A673 (cell line): ENCODE data around the gene TMEM30A. TPM values are rescaled to one million over a fixed set of nuclear protein-coding genes. Genes with fewer than 3 reads are reported as not detected.

Experiments
- BruUV-seq: library from RNA; stranded (reverse); fragments of 400-500 nt; replicated peaks from 2 replicates; lab custom pipeline; 2021; lab: Mats Ljungman, UMichigan
- CTCF ChIA-PET: fragments of 300-600 bp; sonication (Branson Sonifier 250); formaldehyde crosslinking; loops from one replicate; lab custom pipeline; 2022; ENCODE audit warnings: antibody characterized with exemption; lab: Charles Lee
- POLR2A ChIA-PET: fragments of 300-600 bp; sonication (Branson Sonifier 250); formaldehyde crosslinking; loops from one replicate; lab custom pipeline; 2022; ENCODE audit warnings: antibody characterized with exemption; ENCODE audit not compliant: low non-redundant PET; lab: Charles Lee
- DNase-seq: peaks from one replicate; pipeline ENCODE4 v3.0.0-alpha.2; 2015; ENCODE audit warnings: low spot score
- H3K27ac ChIP-seq: fragments of 200-600 bp; sonication (generic); 2 replicates; pipeline ENCODE4 v1.5.1; 2016; ENCODE audit warnings: mixed run types, low read depth, mild to moderate bottlenecking, mixed read lengths, antibody characterized with exemption, low read length; ENCODE audit not compliant: poor library complexity, severe bottlenecking
- H3K27me3 ChIP-seq: fragments of 200-600 bp; sonication (generic); replicated peaks from 2 replicates; pipeline ENCODE4 v1.6.1; 2017; ENCODE audit warnings: mixed run types, low read depth, mild to moderate bottlenecking, mixed read lengths, antibody characterized with exemption, low read length; ENCODE audit not compliant: insufficient read depth, poor library complexity
- H3K36me3 ChIP-seq: fragments of 200-600 bp; sonication (generic); 2 replicates; pipeline ENCODE4 v1.6.1; 2016; ENCODE audit warnings: mixed run types, mild to moderate bottlenecking, mixed read lengths, antibody characterized with exemption, low read length; ENCODE audit not compliant: insufficient read depth, poor library complexity, severe bottlenecking
- H3K4me1 ChIP-seq: fragments of 200-600 bp; sonication (generic); 2 replicates; pipeline ENCODE4 v1.6.1; 2017; ENCODE audit warnings: mixed run types, mild to moderate bottlenecking, mixed read lengths, antibody characterized with exemption, low read length; ENCODE audit not compliant: insufficient read depth, poor library complexity, severe bottlenecking
- H3K4me3 ChIP-seq: fragments of 200-600 bp; sonication (generic); 2 replicates; pipeline ENCODE4 v1.5.1; 2016; ENCODE audit warnings: low read depth, mixed run types, mild to moderate bottlenecking, mixed read lengths, low read length; ENCODE audit not compliant: poor library complexity, severe bottlenecking
- H3K9me3 ChIP-seq: fragments of 200-600 bp; sonication (generic); 2 replicates; pipeline ENCODE4 v1.6.1; 2016; ENCODE audit warnings: mixed run types, low read depth, mild to moderate bottlenecking, mixed read lengths, antibody characterized with exemption, low read length; ENCODE audit not compliant: poor library complexity, severe bottlenecking
- EZH2 ChIP-seq: fragments of 200-600 bp; sonication (generic); IDR thresholded peaks from 2 replicates; pipeline ENCODE4 v1.6.1; 2017; ENCODE audit warnings: borderline replicate concordance, low read depth, mild to moderate bottlenecking, mixed read lengths, antibody characterized with exemption, low read length; ENCODE audit not compliant: poor library complexity, severe bottlenecking
- intact Hi-C: fragments of 100-400 bp; cut with micrococcal nuclease; formaldehyde crosslinking; loops from one replicate; pipeline ENCODE4 v1.10.0; 2022; ENCODE audit not compliant: unreplicated experiment
- total RNA-seq: library from RNA; stranded (reverse); gene quantifications from 2 replicates; pipeline ENCODE4 v1.2.3, GENCODE V29; 2021
- TF ChIP-seq, protein P1 (sequence below): fragments of 300-800, 200-600 bp; sonication (generic); conservative IDR thresholded peaks from 2 replicates; pipeline ENCODE4 v1.5.1; 2017; ENCODE audit warnings: low read depth, mild to moderate bottlenecking, antibody characterized with exemption, low read length, moderate library complexity, mixed read lengths

Gene TMEM30A
- total RNA-seq, 1 experiment from 2014 or later = 63.9 TPM

DNA sequence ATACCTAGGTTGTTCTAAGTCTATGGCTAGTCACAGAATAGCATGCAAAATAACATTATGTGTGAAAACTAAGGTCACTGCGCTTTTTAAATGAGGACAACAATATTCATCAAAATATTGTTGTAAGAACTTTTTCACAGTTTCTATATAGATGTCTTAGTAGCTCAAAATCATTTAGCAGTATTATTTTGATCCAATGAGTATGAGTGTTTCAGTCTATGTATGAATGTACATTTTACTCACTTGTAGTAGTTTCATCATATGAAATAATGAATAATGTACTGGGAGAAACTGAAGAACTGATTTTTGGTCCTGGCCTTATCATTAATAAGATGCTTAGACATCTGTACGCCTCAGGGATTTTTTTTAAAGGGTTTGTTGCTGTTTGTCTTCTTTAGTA, 16.5 kb upstream of the TMEM30A start:
- Histone ChIP-seq H3K4me1 (peaks cover 4% of the 10 kb centered on the region), H3K9me3 (no peaks in the 10 kb centered on the region), H3K4me3 (no peak overlapping the region), H3K27ac (no peak overlapping the region), H3K36me3 (no peaks in the 10 kb centered on the region), H3K27me3 (no peaks in the 10 kb centered on the region)
- ChIA-PET POLR2A (no interaction called here), CTCF (no interaction called here)
- BruUV-seq = no TSS peak
- TF ChIP-seq, protein P1, sequence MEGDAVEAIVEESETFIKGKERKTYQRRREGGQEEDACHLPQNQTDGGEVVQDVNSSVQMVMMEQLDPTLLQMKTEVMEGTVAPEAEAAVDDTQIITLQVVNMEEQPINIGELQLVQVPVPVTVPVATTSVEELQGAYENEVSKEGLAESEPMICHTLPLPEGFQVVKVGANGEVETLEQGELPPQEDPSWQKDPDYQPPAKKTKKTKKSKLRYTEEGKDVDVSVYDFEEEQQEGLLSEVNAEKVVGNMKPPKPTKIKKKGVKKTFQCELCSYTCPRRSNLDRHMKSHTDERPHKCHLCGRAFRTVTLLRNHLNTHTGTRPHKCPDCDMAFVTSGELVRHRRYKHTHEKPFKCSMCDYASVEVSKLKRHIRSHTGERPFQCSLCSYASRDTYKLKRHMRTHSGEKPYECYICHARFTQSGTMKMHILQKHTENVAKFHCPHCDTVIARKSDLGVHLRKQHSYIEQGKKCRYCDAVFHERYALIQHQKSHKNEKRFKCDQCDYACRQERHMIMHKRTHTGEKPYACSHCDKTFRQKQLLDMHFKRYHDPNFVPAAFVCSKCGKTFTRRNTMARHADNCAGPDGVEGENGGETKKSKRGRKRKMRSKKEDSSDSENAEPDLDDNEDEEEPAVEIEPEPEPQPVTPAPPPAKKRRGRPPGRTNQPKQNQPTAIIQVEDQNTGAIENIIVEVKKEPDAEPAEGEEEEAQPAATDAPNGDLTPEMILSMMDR = no peak
- no peak for TF ChIP-seq EZH2
- intact Hi-C loops = no loop called here
- DNase-seq = no peak

DNA sequence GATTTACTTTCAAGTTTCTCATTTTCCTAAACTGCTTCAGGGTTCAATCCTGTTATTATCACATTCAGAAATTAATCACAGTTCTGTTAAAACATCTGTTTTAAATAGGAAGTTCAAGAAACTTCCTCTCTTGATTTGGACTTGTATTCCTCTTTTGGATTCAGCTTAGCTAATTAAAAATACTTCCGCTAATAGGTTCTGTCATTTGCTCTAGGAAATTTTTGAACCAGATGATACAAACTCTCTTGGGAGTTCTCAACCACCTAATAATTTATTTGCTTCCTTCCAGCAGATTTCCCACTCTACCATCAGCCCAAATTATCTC, 15.9 kb upstream of the TMEM30A start:
- H3K27me3 ChIP-seq = no peaks in the 10 kb centered on the region
- POLR2A ChIA-PET = no interaction called here
- BruUV-seq = no TSS peak

DNA sequence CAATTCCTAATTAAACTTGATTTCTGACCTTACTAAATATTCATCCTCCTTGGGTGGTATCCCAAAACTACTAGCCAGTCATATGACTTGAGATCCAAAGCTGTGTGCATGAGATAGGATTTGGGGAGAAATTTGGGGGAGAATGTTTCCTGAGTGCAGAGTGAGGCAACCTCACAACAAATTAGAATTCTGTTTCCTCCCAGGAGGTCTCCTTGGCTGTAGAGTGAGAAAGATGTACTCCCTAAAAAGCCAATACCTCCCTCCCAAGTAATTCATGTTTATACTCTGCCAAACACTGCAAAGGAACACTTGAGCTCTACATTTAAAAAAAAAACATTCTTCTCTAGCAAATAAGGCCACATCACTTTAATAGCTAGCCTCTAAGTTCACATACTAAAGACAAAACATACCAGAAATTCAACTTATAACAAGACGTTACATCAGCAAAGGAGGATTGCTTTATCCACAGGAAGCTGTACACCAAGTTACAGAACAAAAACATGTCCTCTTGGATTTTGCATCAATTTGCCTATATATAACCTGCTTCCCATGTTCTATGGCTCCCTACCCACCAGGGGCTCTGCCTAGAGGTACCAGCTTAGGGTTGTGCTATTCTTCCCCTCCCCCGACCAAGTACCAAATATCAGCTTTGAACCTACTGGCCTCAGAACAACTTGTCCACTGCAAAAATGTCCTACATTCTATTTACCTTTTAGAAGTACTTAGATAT, 15.4 kb upstream of the TMEM30A start:
- H3K36me3 ChIP-seq = no peaks in the 10 kb centered on the region
- H3K27ac ChIP-seq = no peak overlapping the region
- H3K27me3 ChIP-seq = no peaks in the 10 kb centered on the region
- no peak for DNase-seq
- POLR2A ChIA-PET = no interaction called here
- TF ChIP-seq EZH2 = no peak
- TF ChIP-seq, protein P1 = no peak
- CTCF ChIA-PET = no interaction called here
- BruUV-seq = no TSS peak
- no peak overlapping the region for H3K4me3 ChIP-seq
- no peaks in the 10 kb centered on the region for H3K9me3 ChIP-seq
- peaks cover 4% of the 10 kb centered on the region for H3K4me1 ChIP-seq
- intact Hi-C loops = no loop called here

More for the DNA sequence above, 15.9 kb upstream of the TMEM30A start:
- no peak overlapping the region for H3K4me3 ChIP-seq
- H3K4me1 ChIP-seq = peaks cover 4% of the 10 kb centered on the region
- CTCF ChIA-PET = no interaction called here
- TF ChIP-seq EZH2 = no peak
- H3K36me3 ChIP-seq = no peaks in the 10 kb centered on the region
- intact Hi-C loops = no loop called here
- H3K9me3 ChIP-seq = no peaks in the 10 kb centered on the region
- H3K27ac ChIP-seq = no peak overlapping the region
- DNase-seq = no peak
